ENCODE measurements around the gene KAT5.
"Not testable (repeated sequence)": the region's sequence is repeated elsewhere in the genome, so short reads cannot be mapped to it uniquely, and the experiment has no call there.

Gene KAT5

GRCh38 chr11:65718964-65719492 is 7.0 kb downstream of the KAT5 start:
- H3K4me3 ChIP-seq (ENCODE audit: low read length): peak overlapping the region; percentile 78
- no peak for TF ChIP-seq CTCF (conservative IDR thresholded peaks at IDR 0.05; ENCODE audit: low read depth, low read length)
- no peak for DNase-seq (ENCODE audit: low read depth)

- no peak for TF ChIP-seq CTCF (conservative IDR thresholded peaks at IDR 0.05; ENCODE audit: low read depth, low read length)
- peak overlapping the region; percentile 78 for H3K4me3 ChIP-seq (ENCODE audit: low read length)
- DNase-seq (ENCODE audit: low read depth): no peak
Measured at GRCh38 chr11:65719871-65720210, 7.8 kb downstream of the KAT5 start.

- DNase-seq (ENCODE audit: low read depth): peak; percentile 46
- peak within 1 kb of the TSS; percentile 78 for H3K4me3 ChIP-seq (ENCODE audit: low read length)
- no peak for TF ChIP-seq CTCF (conservative IDR thresholded peaks at IDR 0.05; ENCODE audit: low read depth, low read length)
Measured at GRCh38 chr11:65720211-65720934, 8.3 kb downstream of the KAT5 start, which contains the start of gene RNASEH2C. Gene RNASEH2C, minus strand, starts transcription at chr11:65720798. Its CDS starts 40 bp downstream, at chr11:65720758.

GRCh38 chr11:65722261-65722660 is 10.2 kb downstream of the KAT5 start:
- no peak for DNase-seq (ENCODE audit: low read depth)
- H3K4me3 ChIP-seq (ENCODE audit: low read length): no peak overlapping the region
- no peak for TF ChIP-seq CTCF (conservative IDR thresholded peaks at IDR 0.05; ENCODE audit: low read depth, low read length)

GRCh38 chr11:65726660-65727059 is 14.6 kb downstream of the KAT5 start:
- H3K4me3 ChIP-seq (ENCODE audit: low read length): no peak overlapping the region
- DNase-seq (ENCODE audit: low read depth): no peak
- TF ChIP-seq CTCF (conservative IDR thresholded peaks at IDR 0.05; ENCODE audit: low read depth, low read length): no peak

GRCh38 chr11:65727865-65728264 is 15.8 kb downstream of the KAT5 start:
- no peak for DNase-seq (ENCODE audit: low read depth)
- H3K4me3 ChIP-seq (ENCODE audit: low read length): no peak overlapping the region
- no peak for TF ChIP-seq CTCF (conservative IDR thresholded peaks at IDR 0.05; ENCODE audit: low read depth, low read length)

- no peak for DNase-seq (ENCODE audit: low read depth)
- no peak for TF ChIP-seq CTCF (conservative IDR thresholded peaks at IDR 0.05; ENCODE audit: low read depth, low read length)
- no peak overlapping the region for H3K4me3 ChIP-seq (ENCODE audit: low read length)
Measured at GRCh38 chr11:65730461-65730860, 18.4 kb downstream of the KAT5 start.

GRCh38 chr11:65735111-65735510 is 23.1 kb downstream of the KAT5 start:
- H3K4me3 ChIP-seq (ENCODE audit: low read length); DNase-seq (ENCODE audit: low read depth): not testable (repeated sequence)
